NCI-H2081 treated with DMSO at 0.1 percent for 48 hours (cell line): Measurements from ENCODE around the gene CALHM4.

Experiments used
- DNase-seq: peaks from one replicate; lab custom pipeline; 2025; lab: John Stamatoyannopoulos, UW

Gene CALHM4

GRCh38 chr6:116553451-116553850 lies at the start of gene CALHM4:
TSS of gene CALHM4 (plus strand) at chr6:116553751. CDS start at chr6:116553794, 43 bp downstream.
- no peak for DNase-seq

GRCh38 chr6:116507324-116507723 lies 46.2 kb upstream of the CALHM4 start:
- no peak for DNase-seq

- DNase-seq: no peak
Observed at GRCh38 chr6:116508527-116508926, 45.0 kb upstream of the CALHM4 start.

GRCh38 chr6:116511424-116512110 lies 42.0 kb upstream of the CALHM4 start, which contains the start of gene CALHM5:
TSS of gene CALHM5 (plus strand) at chr6:116511639. CDS start at chr6:116511697, 58 bp downstream.
- no peak for DNase-seq

GRCh38 chr6:116512111-116512559 lies 41.4 kb upstream of the CALHM4 start:
- DNase-seq: no peak

GRCh38 chr6:116512734-116513133 lies 40.8 kb upstream of the CALHM4 start:
- DNase-seq: no peak

- no peak for DNase-seq
Observed at GRCh38 chr6:116513224-116513875, 40.2 kb upstream of the CALHM4 start.

GRCh38 chr6:116514111-116514510 lies 39.4 kb upstream of the CALHM4 start:
- DNase-seq: no peak

- no peak for DNase-seq
Observed at GRCh38 chr6:116515141-116515540, 38.4 kb upstream of the CALHM4 start.

GRCh38 chr6:116518621-116519368 lies 34.8 kb upstream of the CALHM4 start:
- DNase-seq: no peak

GRCh38 chr6:116522896-116523295 lies 30.7 kb upstream of the CALHM4 start:
- DNase-seq: no peak

- DNase-seq: no peak
Observed at GRCh38 chr6:116524236-116524635, 29.3 kb upstream of the CALHM4 start.

- no peak for DNase-seq
Observed at GRCh38 chr6:116528133-116528532, 25.4 kb upstream of the CALHM4 start.

- DNase-seq: no peak
Observed at GRCh38 chr6:116528780-116529179, 24.8 kb upstream of the CALHM4 start.

GRCh38 chr6:116529466-116530290 lies 23.9 kb upstream of the CALHM4 start:
- no peak for DNase-seq

- peak; percentile 29 for DNase-seq
Observed at GRCh38 chr6:116530436-116530835, 23.1 kb upstream of the CALHM4 start.

GRCh38 chr6:116531675-116532570 lies 21.6 kb upstream of the CALHM4 start:
- no peak for DNase-seq

- no peak for DNase-seq
Observed at GRCh38 chr6:116533233-116533957, 20.2 kb upstream of the CALHM4 start.

- no peak for DNase-seq
Observed at GRCh38 chr6:116535109-116535508, 18.4 kb upstream of the CALHM4 start.

GRCh38 chr6:116536216-116536621 lies 17.3 kb upstream of the CALHM4 start:
- DNase-seq: peak; percentile 9
